ENCODE measurements around the gene P2RX7. TPM values are rescaled to one million over a fixed set of nuclear protein-coding genes. Genes with fewer than 3 reads are reported as not detected.

Gene P2RX7
- 2.4 TPM in 2 replicates for total RNA-seq

GRCh38 chr12:121132601-121133481 is at the start of gene P2RX7:
TSS of gene P2RX7 (plus strand) at chr12:121132876. CDS start at chr12:121132971, 95 bp downstream.

GRCh38 chr12:121209624-121210572 is 77.2 kb downstream of the P2RX7 start, which contains the start of gene P2RX4:
TSS of gene P2RX4 (plus strand) at chr12:121210129. CDS start at chr12:121210165, 36 bp downstream.

Small RNA genes lying within 50 kb of the gene (small RNA-seq; reads per million reads assigned to genes)
- not detected for gene AC079602.1
- not detected for gene RF00156
- not detected for gene Z98941.1

Other genes starting within 250 kb of the P2RX7 start
- gene SPPL3, start 228.5 kb upstream of the P2RX7 start, total RNA-seq: 6.6 and 9.7 TPM in 2 replicates
- gene HNF1A, start 154.3 kb upstream of the P2RX7 start, total RNA-seq: not detected in 2 replicates
- gene C12orf43, start 116.4 kb upstream of the P2RX7 start, total RNA-seq: 12.6 and 13.8 TPM in 2 replicates
- 0.12 and 0.49 TPM in 2 replicates for gene OASL, start 93.6 kb upstream of the P2RX7 start, total RNA-seq
- 19.0 and 30.0 TPM in 2 replicates for gene P2RX4, start 77.3 kb downstream of the P2RX7 start, total RNA-seq
- 25.1 and 26.1 TPM in 2 replicates for gene CAMKK2, start 163.8 kb downstream of the P2RX7 start, total RNA-seq
- 134 and 146 TPM in 2 replicates for gene ANAPC5, start 219.5 kb downstream of the P2RX7 start, total RNA-seq